Activated CD4-positive, alpha-beta T cell treated with anti-CD3 and anti-CD28 coated beads for 1 hour (primary cell): ENCODE measurements around the gene FOXL1.

Source experiments
- DNase-seq: peaks from one replicate; pipeline ENCODE4 v3.0.0-alpha.2; 2020

FOXL1 gene

DNA sequence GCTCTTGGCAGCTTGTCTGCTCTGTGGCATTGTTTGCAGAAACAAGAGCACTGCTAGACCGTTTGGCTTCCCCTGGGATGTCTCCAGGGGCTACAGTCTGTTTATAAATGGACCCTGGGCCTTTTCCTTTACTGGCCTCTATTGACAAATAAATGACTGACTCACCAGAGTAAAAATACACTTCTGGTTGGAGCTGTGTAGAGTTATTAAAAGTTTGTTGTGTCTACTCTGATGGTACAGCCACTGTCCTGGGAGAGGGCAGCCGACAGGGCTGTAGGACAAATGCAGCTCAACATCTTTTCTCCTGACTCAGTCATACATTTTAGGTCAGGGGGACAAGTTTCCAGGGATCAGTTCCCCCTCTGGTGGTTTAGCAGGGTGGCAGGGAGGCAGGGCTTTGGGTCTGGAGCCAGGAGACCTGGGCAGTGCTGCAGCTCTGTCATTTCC is 30.0 kb downstream of the FOXL1 start:
- DNase-seq = no peak

DNA sequence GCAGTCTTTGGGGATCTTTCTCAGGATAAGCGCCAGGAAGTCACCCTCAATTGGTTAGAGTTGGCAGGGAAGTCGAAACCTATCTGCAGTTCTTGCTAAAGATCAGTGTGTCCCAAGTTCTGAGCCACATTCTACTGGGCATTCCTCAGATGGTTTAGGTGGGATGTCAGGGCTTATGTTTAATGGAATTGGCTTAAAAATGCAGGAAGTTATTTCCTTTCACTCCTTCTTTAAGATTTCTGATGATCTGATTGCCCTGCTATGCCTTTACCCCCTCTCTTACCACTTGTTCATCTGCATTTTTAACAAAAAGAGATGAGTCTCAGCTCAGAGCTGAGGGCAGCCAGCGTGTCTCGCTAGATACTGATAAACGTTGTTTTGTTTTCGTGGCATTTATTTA is 30.8 kb downstream of the FOXL1 start:
- no peak for DNase-seq

- no peak for DNase-seq
Observed at GRCh38 chr16:86609661-86610060, 31.3 kb downstream of the FOXL1 start.

- no peak for DNase-seq
Observed at GRCh38 chr16:86610779-86611524, 32.6 kb downstream of the FOXL1 start.

DNA sequence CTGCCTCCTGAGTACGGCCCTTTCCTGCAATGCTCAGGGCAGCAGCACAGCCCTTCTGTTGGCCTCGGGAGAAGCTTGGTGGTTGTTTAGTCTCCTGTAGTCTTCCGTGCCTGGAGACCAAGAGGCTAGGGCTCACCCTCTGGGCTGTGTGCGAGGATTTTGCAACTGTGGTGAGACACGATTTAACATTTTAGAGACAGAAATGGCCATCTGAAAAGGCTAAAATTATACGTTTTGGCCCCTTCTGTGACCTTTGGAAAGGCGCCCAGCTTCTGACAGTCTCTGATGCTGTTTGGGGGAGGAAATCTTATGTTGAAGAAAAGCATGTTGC is 33.1 kb downstream of the FOXL1 start:
- no peak for DNase-seq

- no peak for DNase-seq
Observed at GRCh38 chr16:86611941-86612340, 33.6 kb downstream of the FOXL1 start.

DNA sequence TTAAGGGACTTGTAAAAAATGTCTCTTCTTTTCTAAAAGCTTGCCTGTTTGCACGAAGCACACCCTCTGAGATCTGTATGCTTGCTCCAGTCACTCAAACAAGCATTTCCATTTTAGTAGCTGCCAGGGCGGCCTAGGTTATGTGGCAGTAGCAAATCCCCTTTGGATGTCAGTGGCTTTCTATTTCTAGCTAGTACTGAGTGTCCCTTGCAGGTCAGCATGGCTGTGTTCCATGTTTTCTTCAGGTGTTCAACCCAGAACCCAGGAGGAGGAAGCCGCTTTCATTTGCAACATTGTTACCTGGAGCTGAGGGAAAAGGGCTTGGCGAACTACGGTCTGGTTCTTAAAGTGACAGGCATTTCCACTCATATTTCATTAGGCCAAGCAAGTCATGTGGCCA is 36.4 kb downstream of the FOXL1 start:
- no peak for DNase-seq

DNA sequence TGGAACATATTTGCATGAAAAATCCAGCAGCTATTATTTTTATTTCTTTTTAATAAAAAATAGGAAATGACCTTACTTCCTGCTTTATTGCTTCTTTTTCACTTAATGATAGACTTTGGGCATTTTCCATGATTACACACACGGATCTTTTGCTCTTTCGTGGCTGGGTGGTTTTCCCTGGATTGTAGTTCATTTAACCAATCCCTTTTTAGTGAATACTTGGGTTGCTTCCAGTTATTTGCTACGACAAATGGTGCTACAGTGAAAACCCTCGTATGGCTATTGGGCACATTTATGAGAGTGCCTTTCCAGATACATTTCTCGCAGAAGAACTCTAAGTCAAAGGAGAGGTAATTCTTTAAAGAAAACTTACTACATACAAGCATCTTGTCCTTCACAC is 38.6 kb downstream of the FOXL1 start:
- DNase-seq = no peak

DNA sequence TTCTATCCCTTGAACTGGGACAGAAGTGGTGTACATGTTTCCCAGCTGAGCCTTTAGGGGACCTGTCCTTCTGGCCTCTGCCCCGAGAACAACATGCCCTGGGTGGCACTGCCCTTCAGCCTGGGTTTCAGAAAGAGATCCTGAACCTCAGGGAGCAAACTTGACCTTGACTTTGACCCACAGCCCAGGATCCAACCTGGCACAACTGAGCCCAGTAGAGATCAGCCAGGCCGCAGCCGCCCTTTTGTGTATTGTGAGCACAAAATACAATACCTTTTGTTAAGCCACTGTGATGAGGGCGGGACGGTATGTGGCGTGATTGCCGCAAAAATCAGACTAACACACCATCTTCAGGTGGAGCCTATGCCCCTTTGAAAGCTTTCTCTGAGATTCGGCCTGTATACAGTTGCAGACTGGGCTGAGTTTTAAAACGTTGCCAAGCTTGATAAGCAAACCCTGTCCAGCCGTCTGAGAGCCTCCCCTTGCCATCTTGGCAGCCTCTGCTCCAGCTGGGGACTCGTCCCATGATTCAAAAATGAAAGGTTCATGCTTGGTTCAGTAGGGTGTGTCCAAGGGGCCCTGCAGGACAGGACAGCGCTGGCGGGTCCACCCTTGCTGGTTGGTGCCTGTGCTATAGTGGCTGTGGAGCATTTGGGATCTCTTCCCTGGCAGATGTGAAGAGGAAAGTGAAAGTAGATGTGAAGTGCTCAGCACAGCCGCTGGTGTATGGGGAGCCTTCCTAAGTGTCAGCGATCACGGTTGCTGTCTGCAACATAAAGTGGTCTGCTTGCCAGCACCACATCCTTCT is 40.3 kb downstream of the FOXL1 start:
- DNase-seq = no peak

GRCh38 chr16:86619239-86619794 is 41.0 kb downstream of the FOXL1 start:
- DNase-seq = no peak

- no peak for DNase-seq
Observed at GRCh38 chr16:86620184-86620583, 41.8 kb downstream of the FOXL1 start.

DNA sequence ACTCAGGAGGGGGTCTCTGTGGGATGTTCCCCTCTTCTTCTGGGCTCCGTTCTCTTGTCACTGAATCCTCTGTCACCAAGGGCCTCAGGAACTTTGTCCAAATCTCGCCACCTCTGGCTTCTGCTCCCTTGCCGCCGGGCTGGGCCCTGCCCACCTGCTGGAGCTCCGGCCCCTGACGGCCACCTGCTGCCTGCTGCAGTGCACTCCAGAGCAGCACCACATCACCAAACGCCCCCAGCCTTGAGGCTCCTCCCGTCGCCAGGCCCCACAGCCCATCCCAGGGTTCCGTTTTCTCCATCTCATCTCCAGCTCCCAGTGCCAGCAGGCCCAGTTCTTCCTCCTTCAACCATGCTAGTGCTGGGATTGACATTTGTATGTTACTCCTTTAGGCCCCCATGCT is 43.6 kb downstream of the FOXL1 start:
- DNase-seq = no peak

GRCh38 chr16:86622700-86623615 is 44.6 kb downstream of the FOXL1 start:
- no peak for DNase-seq

GRCh38 chr16:86625029-86625428 is 46.7 kb downstream of the FOXL1 start:
- no peak for DNase-seq

GRCh38 chr16:86625821-86626220 is 47.5 kb downstream of the FOXL1 start:
- no peak for DNase-seq

DNA sequence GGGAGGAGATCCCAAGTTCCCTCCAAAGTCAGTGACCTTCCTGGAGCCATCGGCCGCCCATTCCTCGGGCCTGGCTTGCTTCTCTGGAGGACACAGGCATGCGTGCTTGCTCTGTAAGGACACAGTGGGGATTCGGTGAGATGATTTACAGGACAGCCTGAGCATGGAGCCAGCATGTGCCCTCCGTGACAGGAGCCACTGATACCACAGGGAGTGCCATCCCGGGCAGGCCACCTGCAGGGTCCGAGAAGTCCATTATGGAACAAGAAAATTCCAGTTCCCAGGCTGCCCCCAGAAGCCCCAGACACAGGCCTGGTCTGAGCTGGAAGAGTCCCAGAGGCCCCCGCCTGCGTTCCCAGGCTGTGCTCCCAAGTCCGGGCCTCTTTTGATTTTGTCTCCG is 47.9 kb downstream of the FOXL1 start:
- DNase-seq = no peak

DNA sequence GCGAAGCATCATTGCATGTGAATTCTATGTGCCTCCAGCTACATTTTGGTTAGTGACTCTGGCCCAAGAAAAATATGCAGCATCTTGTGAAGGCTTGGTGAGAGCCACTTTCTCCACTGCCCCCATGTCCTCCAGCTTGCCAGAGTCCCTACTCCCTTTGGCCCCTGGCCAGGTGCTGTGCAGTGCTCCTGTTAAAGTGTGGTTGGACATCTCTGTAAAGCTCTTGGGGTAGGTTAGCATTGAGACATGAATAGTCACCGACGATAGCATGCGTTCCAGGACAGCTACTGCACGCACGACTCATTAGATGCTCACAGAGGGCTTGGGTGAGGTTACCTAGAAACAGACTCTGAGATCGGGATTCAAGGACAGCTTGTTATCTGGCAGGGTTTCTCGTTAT is 48.6 kb downstream of the FOXL1 start:
- no peak for DNase-seq

GRCh38 chr16:86628614-86629013 is 50.3 kb downstream of the FOXL1 start:
- DNase-seq = no peak

DNA sequence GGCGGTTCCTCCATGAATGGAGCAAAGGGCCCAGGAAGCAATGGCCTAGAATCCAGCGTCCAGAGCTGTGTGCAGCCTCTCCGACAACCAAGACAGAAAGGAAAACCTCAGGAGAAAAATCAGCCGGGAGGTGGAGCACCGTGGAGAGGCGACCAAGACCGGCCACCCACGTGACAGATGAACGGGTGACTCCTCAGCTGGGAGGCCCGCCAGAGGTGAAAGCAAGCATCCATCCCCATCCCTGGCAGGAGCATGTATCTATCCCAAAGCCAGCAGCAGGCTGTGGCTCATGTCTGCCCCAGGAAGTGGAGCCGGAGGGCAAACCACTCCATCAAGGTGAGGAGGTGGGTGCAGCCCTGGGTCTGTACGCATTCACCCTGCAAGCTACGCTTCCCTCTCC is 52.1 kb downstream of the FOXL1 start:
- DNase-seq = no peak

DNA sequence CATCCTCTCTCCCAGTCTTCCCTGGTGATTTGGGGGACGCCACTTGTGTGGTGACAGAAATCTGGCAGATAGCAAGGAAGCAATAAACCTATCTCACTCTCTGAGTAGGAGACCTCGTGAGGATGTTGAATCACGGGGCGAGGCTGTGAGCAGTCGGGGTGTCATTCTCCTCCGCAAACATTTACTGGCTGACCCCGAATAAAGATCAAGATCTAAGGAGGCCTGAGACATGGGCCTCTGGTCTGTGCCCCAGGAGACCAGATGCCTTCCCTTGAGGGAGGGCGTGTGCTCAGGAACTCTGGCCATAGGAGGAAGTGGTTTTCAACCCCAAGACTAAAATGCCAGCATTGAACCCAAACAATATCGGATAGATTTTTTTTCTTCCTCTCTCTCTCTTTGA is 53.1 kb downstream of the FOXL1 start:
- no peak for DNase-seq
